Measurements from ENCODE around the gene NR2F2. TPM values are rescaled to one million over a fixed set of nuclear protein-coding genes. Genes with fewer than 3 reads are reported as not detected.

Gene NR2F2
- total and polyA plus RNA-seq, 2 of the 13 experiments (the other 11 are each of a cell fraction or from before 2014, with no cell fraction given) = 3.5 to 4.7 TPM

GRCh38 chr15:96324940-96325540 is 5.5 kb upstream of the NR2F2 start:
- no peaks in the 10 kb centered on the region; a peak in 1 of 5 replicates for H3K27me3 ChIP-seq (ENCODE audit: control insufficient read depth in 1 of 2, insufficient read depth in 2 of 2, low read length in 2 of 2)
- H3K9me3 ChIP-seq (ENCODE audit: low read length) = no peaks in the 10 kb centered on the region
- no peak for DNase-seq (ENCODE audit: low spot score)
- no TSS peak for BruUV-seq (replicated peaks)
- no peaks in the 10 kb centered on the region for H3K36me3 ChIP-seq (replicated peaks in 1 of 2; ENCODE audit: control insufficient read depth in 1 of 2, insufficient read depth in 2 of 2, low read length in 2 of 2)
- FAIRE-seq = no peak
- WGBS (ENCODE audit: low lambda C conversion rate) = 88% methylated on average over 6 of the region's 6 CpGs
- 0 out of 2 replicates have a peak overlapping the region, but pooled peaks have one; percentile 4 for H3K9ac ChIP-seq (ENCODE audit: insufficient read depth, low read depth, low read length)
- peaks cover 2% of the 10 kb centered on the region for H3K79me2 ChIP-seq (ENCODE audit: insufficient read depth, low read length)
- peak overlapping the region; percentile 75 for H3K4me2 ChIP-seq (ENCODE audit: low read depth, low read length)
- peaks cover 48% of the 10 kb centered on the region for H3K4me1 ChIP-seq (ENCODE audit: insufficient read depth, low read length)
- TF ChIP-seq MED13 (CRISPR knock-in tag; IDR thresholded peaks at IDR 0.05) = no peak
- TF ChIP-seq PAX8 (CRISPR knock-in tag; IDR thresholded peaks at IDR 0.05; ENCODE audit: borderline replicate concordance) = no peak
- TF ChIP-seq, protein P1, sequence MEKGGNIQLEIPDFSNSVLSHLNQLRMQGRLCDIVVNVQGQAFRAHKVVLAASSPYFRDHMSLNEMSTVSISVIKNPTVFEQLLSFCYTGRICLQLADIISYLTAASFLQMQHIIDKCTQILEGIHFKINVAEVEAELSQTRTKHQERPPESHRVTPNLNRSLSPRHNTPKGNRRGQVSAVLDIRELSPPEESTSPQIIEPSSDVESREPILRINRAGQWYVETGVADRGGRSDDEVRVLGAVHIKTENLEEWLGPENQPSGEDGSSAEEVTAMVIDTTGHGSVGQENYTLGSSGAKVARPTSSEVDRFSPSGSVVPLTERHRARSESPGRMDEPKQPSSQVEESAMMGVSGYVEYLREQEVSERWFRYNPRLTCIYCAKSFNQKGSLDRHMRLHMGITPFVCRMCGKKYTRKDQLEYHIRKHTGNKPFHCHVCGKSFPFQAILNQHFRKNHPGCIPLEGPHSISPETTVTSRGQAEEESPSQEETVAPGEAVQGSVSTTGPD (CRISPR knock-in tag; IDR thresholded peaks at IDR 0.05) = no peak
- TF ChIP-seq ETV5 (CRISPR knock-in tag; IDR thresholded peaks at IDR 0.05; ENCODE audit: borderline replicate concordance) = no peak
- no peak for TF ChIP-seq ZNF34 (CRISPR knock-in tag; IDR thresholded peaks at IDR 0.05; ENCODE audit: borderline replicate concordance)
- TF ChIP-seq, protein P2, sequence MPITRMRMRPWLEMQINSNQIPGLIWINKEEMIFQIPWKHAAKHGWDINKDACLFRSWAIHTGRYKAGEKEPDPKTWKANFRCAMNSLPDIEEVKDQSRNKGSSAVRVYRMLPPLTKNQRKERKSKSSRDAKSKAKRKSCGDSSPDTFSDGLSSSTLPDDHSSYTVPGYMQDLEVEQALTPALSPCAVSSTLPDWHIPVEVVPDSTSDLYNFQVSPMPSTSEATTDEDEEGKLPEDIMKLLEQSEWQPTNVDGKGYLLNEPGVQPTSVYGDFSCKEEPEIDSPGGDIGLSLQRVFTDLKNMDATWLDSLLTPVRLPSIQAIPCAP (CRISPR knock-in tag; IDR thresholded peaks at IDR 0.05; ENCODE audit: low read depth) = no peak
- TF ChIP-seq ADNP (CRISPR knock-in tag; IDR thresholded peaks at IDR 0.05) = no peak
- TF ChIP-seq SIN3A (IDR thresholded peaks at IDR 0.05; ENCODE audit: borderline replicate concordance, low read depth, low read length) = no peak
- H4K20me1 ChIP-seq (ENCODE audit: insufficient read depth, low read length) = no peaks in the 10 kb centered on the region
- in situ Hi-C loops (cut with HindIII; ENCODE audit: extremely low pct_ligation_motif_present, low pct_unique_long_range_greater_than_20kb) = loop anchor here (5.0 to 25.0 kb wide), 4 partner anchors 63 to 1063 kb away; no protein-coding TSS in a partner anchor
- peak overlapping the region in 1 of 3 experiments; percentile 86; a peak in 1 of 6 replicates for H3K4me3 ChIP-seq (replicated peaks in 1 of 3; ENCODE audit: insufficient read depth in 1 of 3, low read depth in 2 of 3, low read length in 3 of 3)
- ATAC-seq = no peak
- CTCF ChIA-PET (ENCODE audit: low intra/inter-chr PET ratio, low total read pairs) = no interaction called here
- H3K27ac ChIP-seq (ENCODE audit: extremely low read length, insufficient read depth, low read length) = no peak overlapping the region
- intact Hi-C loops (cut with micrococcal nuclease; ENCODE audit: unreplicated experiment) = loop anchor here (5.0 to 10.0 kb wide), 2 partner anchors 260 to 273 kb away; no protein-coding TSS in a partner anchor
- no peak overlapping the region for H2AFZ ChIP-seq (ENCODE audit: low read length)
- POLR2A ChIA-PET = no interaction called here
